HepG2 (cell line): ENCODE measurements around the gene CELA2B. TPM values are rescaled to one million over a fixed set of nuclear protein-coding genes. Genes with fewer than 3 reads are reported as not detected.

ENCODE experiments used
- CCDC6 ChIP-seq: sonication (generic); formaldehyde crosslinking; IDR thresholded peaks from 2 replicates; pipeline ENCODE4 v1.8.1; 2022; ENCODE audit warnings: mild to moderate bottlenecking, missing genetic modification reagents, moderate library complexity
- HOMEZ ChIP-seq: IDR thresholded peaks from 2 replicates; pipeline ENCODE4 v1.6.1; 2016; ENCODE audit warnings: low read depth
- IKZF4 ChIP-seq: sonication (generic); formaldehyde crosslinking; IDR thresholded peaks from 2 replicates; pipeline ENCODE4 v1.5.1; 2020; ENCODE audit warnings: borderline replicate concordance, mild to moderate bottlenecking, low read depth, missing genetic modification reagents; ENCODE audit errors: not compliant biosample characterization
- JUND ChIP-seq: sonication (generic); formaldehyde crosslinking; IDR thresholded peaks from 2 replicates; pipeline ENCODE4 v1.8.0; 2022; ENCODE audit warnings: mild to moderate bottlenecking, missing genetic modification reagents
- KDM6A ChIP-seq: IDR thresholded peaks from 2 replicates; pipeline ENCODE4 v1.6.1; 2016; ENCODE audit warnings: low read depth
- NONO ChIP-seq, 2 experiments: fragments of 450-650 bp in 1 of 2; sonication (generic) in 1 of 2; formaldehyde crosslinking in 1 of 2; IDR thresholded peaks in 1 of 2; conservative IDR thresholded peaks in 1 of 2; 2 replicates each; pipeline versions ENCODE4 v1.6.1 to v1.8.0; 2017 to 2022; ENCODE audit warnings: mild to moderate bottlenecking in 1 of 2, missing genetic modification reagents in 1 of 2, moderate library complexity in 1 of 2
- NR2F2 ChIP-seq: IDR thresholded peaks from 2 replicates; pipeline ENCODE4 v1.6.1; 2012; ENCODE audit warnings: low read depth, inconsistent platforms, borderline replicate concordance
- PRDM4 ChIP-seq: sonication (generic); formaldehyde crosslinking; IDR thresholded peaks from 2 replicates; pipeline ENCODE4 v1.9.0; 2021; ENCODE audit warnings: missing genetic modification reagents, borderline replicate concordance
- REST ChIP-seq, 2 experiments: IDR thresholded peaks; 2 replicates each; pipeline ENCODE4 v1.6.1; 2011 to 2012; ENCODE audit warnings: low read length in 2 of 2, borderline replicate concordance in 1 of 2, low read depth in 1 of 2, mild to moderate bottlenecking in 1 of 2, moderate library complexity in 1 of 2
- RFXANK ChIP-seq: IDR thresholded peaks from 2 replicates; pipeline ENCODE4 v1.6.1; 2016
- SMAD1 ChIP-seq: sonication (generic); formaldehyde crosslinking; IDR thresholded peaks from 2 replicates; pipeline ENCODE4 v1.4.0; 2020; ENCODE audit warnings: missing genetic modification reagents, low read depth, mild to moderate bottlenecking, borderline replicate concordance
- SP1 ChIP-seq, 2 experiments: fragments of 450-650 bp in 1 of 2; sonication (generic) in 1 of 2; formaldehyde crosslinking in 1 of 2; IDR thresholded peaks; 2 replicates each; pipeline versions ENCODE4 v1.4.0 to v1.6.1; 2016 to 2020; ENCODE audit warnings: missing genetic modification reagents in 1 of 2
- TBX3 ChIP-seq: fragments of 450-650 bp; IDR thresholded peaks from 2 replicates; pipeline ENCODE4 v1.6.1; 2017; ENCODE audit warnings: antibody characterized with exemption, mild to moderate bottlenecking, inconsistent platforms, borderline replicate concordance
- ZNF12 ChIP-seq: sonication (generic); formaldehyde crosslinking; IDR thresholded peaks from 2 replicates; pipeline ENCODE4 v1.5.0; 2020; ENCODE audit warnings: missing genetic modification reagents
- ZNF326 ChIP-seq: sonication (generic); formaldehyde crosslinking; IDR thresholded peaks from 2 replicates; pipeline ENCODE4 v1.4.0; 2020; ENCODE audit warnings: missing genetic modification reagents, borderline replicate concordance
- ZNF468 ChIP-seq: sonication (generic); formaldehyde crosslinking; IDR thresholded peaks from 2 replicates; pipeline ENCODE4 v1.8.0; 2022; ENCODE audit warnings: mild to moderate bottlenecking, moderate library complexity, missing genetic modification reagents
- ZNF572 ChIP-seq: sonication (generic); formaldehyde crosslinking; IDR thresholded peaks from 2 replicates; pipeline ENCODE4 v1.5.1; 2020; ENCODE audit warnings: mild to moderate bottlenecking, missing genetic modification reagents
- ZNF605 ChIP-seq: sonication (generic); formaldehyde crosslinking; IDR thresholded peaks from 2 replicates; pipeline ENCODE4 v1.8.0; 2022; ENCODE audit warnings: mild to moderate bottlenecking, missing genetic modification reagents
- ZNF777 ChIP-seq: sonication (generic); formaldehyde crosslinking; IDR thresholded peaks from 2 replicates; pipeline ENCODE4 v1.4.0; 2020; ENCODE audit warnings: missing genetic modification reagents
- ZNF788 ChIP-seq: sonication (generic); formaldehyde crosslinking; IDR thresholded peaks from 2 replicates; pipeline ENCODE4 v1.5.0; 2020; ENCODE audit warnings: mild to moderate bottlenecking, missing genetic modification reagents, borderline replicate concordance
- ZNF790 ChIP-seq: sonication (generic); formaldehyde crosslinking; IDR thresholded peaks from 2 replicates; pipeline ENCODE4 v1.8.0; 2022; ENCODE audit warnings: missing genetic modification reagents, mild to moderate bottlenecking, borderline replicate concordance
- polyA plus RNA-seq, 8 experiments: library from polyadenylated mRNA; depleted of rRNA in 3 of 8; stranded (reverse) in 7 of 8; unstranded in 1 of 8; fragments of >200 nt; fragmentation: Illumina TruSeq in 4 of 8; extraction: Trizol in 4 of 8; gene quantifications; 2 replicates each; pipeline versions ENCODE4 v1.2.1 to v1.2.3, GENCODE V29; 2011 to 2016; ENCODE audit warnings: low read depth in 4 of 8, missing spikeins in 1 of 8, mixed read lengths in 1 of 8; ENCODE audit not compliant: insufficient read depth in 1 of 8
- total RNA-seq, 5 experiments: library from RNA; depleted of rRNA; stranded (reverse); fragments of >200 nt; fragmentation: Illumina TruSeq; extraction: Trizol; gene quantifications; 2 replicates each; pipeline ENCODE4 v1.2.3, GENCODE V29; 2016; ENCODE audit warnings: low read depth in 1 of 5

Gene CELA2B
- total and polyA plus RNA-seq, 2 of the 13 experiments (the other 11 are each of a cell fraction or from before 2014, with no cell fraction given): not detected

GRCh38 chr1:15526490-15527339, 50.8 kb downstream of the CELA2B start, which contains the start of gene DNAJC16 (continued):
- TF ChIP-seq PRDM4 (CRISPR knock-in tag) (no peak), TBX3 (peak; percentile 55), SMAD1 (CRISPR knock-in tag) (0 out of 2 replicates have a peak, but pooled peaks have one; percentile 68), SP1 (IDR thresholded peaks at IDR 0.05) (no peak), SP1 (CRISPR knock-in tag; IDR thresholded peaks at IDR 0.05) (peak; percentile 68), ZNF326 (CRISPR knock-in tag) (no peak), CCDC6 (CRISPR knock-in tag) (peak; percentile 67), HOMEZ (CRISPR knock-in tag) (peak; percentile 9; the same call in 1 of the 2 replicates), ZNF788 (CRISPR knock-in tag) (peak; percentile 96), ZNF12 (0 out of 2 replicates have a peak, but pooled peaks have one; percentile 52), RFXANK (CRISPR knock-in tag) (peak; percentile 70; the same call in 1 of the 2 replicates), NR2F2 (no peak), JUND (0 out of 2 replicates have a peak, but pooled peaks have one; percentile 45), NONO (IDR thresholded peaks at IDR 0.05) (no peak), NONO (CRISPR knock-in tag; conservative IDR thresholded peaks at IDR 0.05) (peak; percentile 74), REST (IDR thresholded peaks at IDR 0.05; ENCODE audit: borderline replicate concordance in 1 of 2, low read depth in 1 of 2, low read length in 2 of 2) (no peak), ZNF790 (CRISPR knock-in tag) (no peak), IKZF4 (CRISPR knock-in tag) (peak; percentile 61), ZNF468 (CRISPR knock-in tag) (no peak), ZNF572 (CRISPR knock-in tag) (no peak), ZNF777 (CRISPR knock-in tag) (peak; percentile 93), ZNF605 (CRISPR knock-in tag) (peak; percentile 72; the same call in 1 of the 2 replicates), KDM6A (no peak)
